CD4-positive, alpha-beta T cell treated with Interferon alpha-2 for 1 hour (primary cell): Measurements from ENCODE around the gene YPEL5.

ENCODE experiments used
- DNase-seq, 2 donors: peaks; one replicate each; pipeline ENCODE4 v3.0.0-alpha.2; 2020 to 2022

Gene YPEL5

GRCh38 chr2:30172627-30173026 lies 25.8 kb downstream of the YPEL5 start:
- peak in 1 of 2 donors; percentile 24 for DNase-seq

GRCh38 chr2:30177440-30177839 lies 30.6 kb downstream of the YPEL5 start:
- no peak for DNase-seq

- DNase-seq, result no peak
These were observed 31.1 kb downstream of the YPEL5 start for GRCh38 chr2:30177956-30178355.

- peak in 1 of 2 donors; percentile 6 for DNase-seq
These were observed 32.0 kb downstream of the YPEL5 start for GRCh38 chr2:30178618-30179434.

GRCh38 chr2:30179536-30179935 lies 32.7 kb downstream of the YPEL5 start:
- no peak for DNase-seq

GRCh38 chr2:30180226-30180625 lies 33.4 kb downstream of the YPEL5 start:
- DNase-seq, result peak in 1 of 2 donors; percentile 7

- DNase-seq, result no peak
These were observed 34.4 kb downstream of the YPEL5 start for GRCh38 chr2:30181176-30181575.

- DNase-seq, result no peak
These were observed 37.2 kb downstream of the YPEL5 start for GRCh38 chr2:30184035-30184434.

- DNase-seq, result no peak
These were observed 38.4 kb downstream of the YPEL5 start for GRCh38 chr2:30185178-30185577.

- no peak for DNase-seq
These were observed 41.5 kb downstream of the YPEL5 start for GRCh38 chr2:30188292-30188691.

- DNase-seq, result no peak
These were observed 43.8 kb downstream of the YPEL5 start for GRCh38 chr2:30190637-30191036.

- DNase-seq, result no peak
These were observed 44.3 kb downstream of the YPEL5 start for GRCh38 chr2:30191107-30191506.

GRCh38 chr2:30191819-30192271 lies 45.0 kb downstream of the YPEL5 start:
- no peak for DNase-seq

GRCh38 chr2:30192314-30192713 lies 45.5 kb downstream of the YPEL5 start:
- no peak for DNase-seq

- no peak for DNase-seq
These were observed 46.4 kb downstream of the YPEL5 start for GRCh38 chr2:30193104-30193681.

- DNase-seq, result no peak
These were observed 47.6 kb downstream of the YPEL5 start for GRCh38 chr2:30194421-30194820.

GRCh38 chr2:30195016-30195415 lies 48.2 kb downstream of the YPEL5 start:
- DNase-seq, result no peak

GRCh38 chr2:30197570-30198192 lies 50.9 kb downstream of the YPEL5 start:
- DNase-seq, result no peak

GRCh38 chr2:30201990-30202389 lies 55.2 kb downstream of the YPEL5 start:
- no peak for DNase-seq

- no peak for DNase-seq
These were observed 56.3 kb downstream of the YPEL5 start for GRCh38 chr2:30203156-30203555.

GRCh38 chr2:30204281-30204680 lies 57.5 kb downstream of the YPEL5 start:
- no peak for DNase-seq

- no peak for DNase-seq
These were observed 58.6 kb downstream of the YPEL5 start for GRCh38 chr2:30205456-30205855.

GRCh38 chr2:30206461-30207430 lies 59.9 kb downstream of the YPEL5 start:
- DNase-seq, result no peak
